NCI-H1694 treated with DMSO at 0.1 percent for 48 hours (cell line): Measurements from ENCODE around the gene TXNRD2.
A peak's percentile ranks its signal among the peaks of the same experiment; 100 is the strongest.
"Not testable (repeated sequence)": the region's sequence is repeated elsewhere in the genome, so short reads cannot be mapped to it uniquely, and the experiment has no call there.

Experiments
- DNase-seq: peaks from one replicate; lab custom pipeline; 2025; lab: John Stamatoyannopoulos, UW

The TXNRD2 gene

GRCh38 chr22:19948057-19948760 is 6.6 kb upstream of the TXNRD2 start:
- no peak for DNase-seq

- peak; percentile 74 for DNase-seq
Observed at GRCh38 chr22:19943082-19944026, 1.7 kb upstream of the TXNRD2 start.

- DNase-seq, result no peak
Observed at GRCh38 chr22:19942157-19943081, 801 bp upstream of the TXNRD2 start.

GRCh38 chr22:19940536-19941364 is 868 bp downstream of the TXNRD2 start:
- no peak for DNase-seq

- DNase-seq, result no peak
Observed at GRCh38 chr22:19937616-19938473, 3.8 kb downstream of the TXNRD2 start.

GRCh38 chr22:19936513-19936912 is 5.1 kb downstream of the TXNRD2 start:
- no peak for DNase-seq

- DNase-seq, result not testable (repeated sequence)
Observed at GRCh38 chr22:19935123-19935718, 6.4 kb downstream of the TXNRD2 start.

GRCh38 chr22:19933341-19934241 is 8.0 kb downstream of the TXNRD2 start:
- DNase-seq, result no peak

- DNase-seq, result peak; percentile 15
Observed at GRCh38 chr22:19932367-19933206, 9.0 kb downstream of the TXNRD2 start.

- no peak for DNase-seq
Observed at GRCh38 chr22:19931514-19931913, 10.1 kb downstream of the TXNRD2 start.

GRCh38 chr22:19930551-19931486 is 10.8 kb downstream of the TXNRD2 start:
- no peak for DNase-seq

GRCh38 chr22:19929586-19930550 is 11.8 kb downstream of the TXNRD2 start:
- no peak for DNase-seq

- no peak for DNase-seq
Observed at GRCh38 chr22:19928207-19928606, 13.4 kb downstream of the TXNRD2 start.

- DNase-seq, result no peak
Observed at GRCh38 chr22:19927696-19928095, 13.9 kb downstream of the TXNRD2 start.

GRCh38 chr22:19926028-19926427 is 15.6 kb downstream of the TXNRD2 start:
- DNase-seq, result not testable (repeated sequence)
